HPDE6-E6E7 (cell line): Measurements from ENCODE around the gene WEE2.
"Not testable (repeated sequence)": the region's sequence is repeated elsewhere in the genome, so short reads cannot be mapped to it uniquely, and the experiment has no call there.

Experiments used
- DNase-seq: peaks from one replicate; pipeline ENCODE4 v3.0.0; 2011; ENCODE audit warnings: missing footprints; ENCODE audit errors: extremely low spot score

WEE2 gene

DNA sequence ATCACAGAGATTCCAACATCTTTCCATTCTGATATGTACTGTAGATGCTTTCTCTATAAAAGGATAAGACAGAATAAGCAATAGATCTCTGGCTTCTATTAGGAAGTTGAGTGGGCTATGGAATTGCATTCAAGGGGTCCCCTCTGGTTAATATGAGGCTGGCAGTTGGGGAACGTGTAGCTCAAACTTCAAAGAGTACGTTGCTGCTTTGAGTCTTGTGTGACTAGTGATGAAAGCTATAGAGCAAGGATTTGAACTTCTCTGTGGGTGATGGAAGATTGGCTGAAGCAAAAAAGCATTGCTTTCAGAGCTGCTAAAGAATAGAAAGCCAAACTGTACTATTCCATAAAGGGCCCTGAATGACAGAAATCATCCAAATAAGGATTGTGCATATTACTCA lies 6.4 kb downstream of the WEE2 start:
- no peak for DNase-seq

DNA sequence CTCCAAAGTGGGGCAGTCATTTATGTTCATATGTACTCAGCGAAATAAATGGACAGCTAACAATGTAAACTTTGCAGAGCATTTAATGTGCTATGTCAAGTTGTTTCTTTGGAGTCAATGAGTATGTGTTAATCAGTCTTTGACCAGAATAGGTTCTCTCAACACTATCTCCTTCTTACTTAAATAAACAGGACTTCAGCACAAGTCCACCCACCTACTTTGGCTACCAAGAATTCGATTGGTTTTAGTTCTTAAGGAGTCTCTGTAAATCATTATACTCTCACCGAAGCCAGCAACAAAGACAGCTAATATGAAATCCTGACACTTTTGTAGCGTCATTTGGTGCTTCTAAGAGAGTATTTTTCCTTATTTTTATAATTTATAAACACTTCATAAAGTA lies 6.9 kb downstream of the WEE2 start:
- DNase-seq, result no peak

DNA sequence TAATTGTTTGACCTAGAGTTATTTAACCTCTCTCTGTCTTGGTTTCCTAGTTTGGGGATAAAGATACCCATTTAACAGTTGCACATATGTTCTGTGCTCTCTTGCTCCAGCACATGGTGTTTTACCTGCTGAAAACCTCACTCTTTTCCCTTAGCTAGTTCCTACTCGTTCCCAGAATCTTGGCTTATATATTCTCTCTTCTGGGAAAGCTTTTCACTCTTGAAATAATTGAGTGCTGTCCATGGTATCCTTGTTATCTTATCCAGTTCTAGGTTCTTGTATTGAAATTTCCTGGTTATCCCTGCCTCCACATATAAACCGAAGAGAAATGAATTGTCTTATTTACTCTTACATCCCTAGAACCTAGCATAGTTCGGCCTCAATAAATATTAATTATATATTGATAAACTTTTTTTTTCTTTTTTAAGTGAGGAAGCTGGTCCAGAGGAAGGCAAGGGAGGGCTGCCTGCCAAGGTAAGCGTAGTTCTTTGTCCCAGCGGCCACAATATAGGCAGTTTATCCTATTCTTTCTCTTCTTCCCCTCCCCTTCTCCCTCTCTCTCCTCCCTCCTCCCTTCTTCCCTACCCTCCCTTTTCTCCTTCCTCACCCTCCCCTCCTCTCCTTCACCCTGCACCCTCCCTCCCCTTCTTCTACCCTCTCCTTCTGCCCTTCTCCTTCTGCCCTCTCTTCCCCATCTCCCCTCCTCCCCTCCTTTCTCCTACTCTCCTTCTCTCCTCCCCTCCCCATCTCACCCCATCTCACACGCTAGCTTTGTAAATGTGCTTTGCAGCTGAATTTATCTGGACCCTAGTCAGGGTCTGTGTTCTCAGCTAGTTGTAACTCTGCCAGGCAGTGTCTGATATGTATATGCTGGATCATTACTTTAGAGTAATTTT lies 7.9 kb downstream of the WEE2 start:
- DNase-seq, result no peak

DNA sequence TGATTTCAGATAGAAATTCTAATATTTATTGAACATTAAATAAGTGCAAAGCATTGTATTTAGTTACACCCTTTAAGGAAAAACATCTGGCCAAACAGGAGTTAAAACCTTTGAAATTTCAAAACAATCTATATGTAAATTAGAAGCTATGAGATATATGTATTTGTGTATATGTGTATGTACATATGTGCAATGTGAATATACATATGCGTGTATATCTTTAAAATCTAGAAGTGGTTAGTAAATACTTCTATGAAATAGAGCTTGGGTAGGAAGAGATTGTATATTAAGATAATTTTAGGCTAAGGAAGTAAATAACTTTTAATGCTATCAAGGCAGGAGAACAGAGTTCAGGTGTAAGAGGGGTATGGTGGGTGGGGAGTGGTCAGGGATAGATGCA lies 9.3 kb downstream of the WEE2 start:
- no peak for DNase-seq

DNA sequence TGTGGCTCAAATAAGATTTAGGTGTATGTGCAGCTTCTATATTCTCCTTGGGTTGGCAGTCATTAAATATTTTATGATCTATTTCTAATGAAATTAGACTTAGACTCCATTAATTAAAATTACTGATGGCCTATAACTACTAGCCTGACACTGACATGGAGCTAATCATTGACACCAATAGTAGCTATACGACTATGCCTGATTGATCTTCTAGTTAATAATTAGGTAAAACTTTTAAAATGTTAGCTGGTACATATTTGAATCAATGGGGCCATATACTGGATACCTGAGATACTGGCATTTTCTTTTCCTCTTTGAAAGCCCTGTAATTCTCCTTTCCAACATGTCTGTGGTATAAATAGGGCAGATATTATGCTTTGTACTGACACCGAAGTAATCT lies 14.4 kb downstream of the WEE2 start:
- no peak for DNase-seq

DNA sequence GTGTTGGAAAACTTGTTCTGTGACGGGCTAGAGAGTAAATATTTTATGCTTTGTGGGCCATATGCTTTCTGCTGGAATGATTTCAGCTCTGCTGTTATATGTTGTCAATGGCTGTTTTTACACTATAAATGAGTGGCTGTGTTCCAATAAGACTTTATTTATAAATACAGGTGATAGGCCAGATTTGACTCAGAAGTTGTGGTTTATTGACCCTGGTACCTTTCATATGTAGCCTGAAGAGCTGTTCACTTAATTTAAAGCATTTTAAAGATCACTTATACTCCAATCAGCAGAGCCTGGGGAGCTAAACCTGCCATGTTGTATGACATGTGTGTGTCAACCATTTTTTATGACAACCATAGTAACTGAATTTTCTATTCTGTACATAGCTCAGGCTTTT lies 20.9 kb downstream of the WEE2 start:
- no peak for DNase-seq

DNA sequence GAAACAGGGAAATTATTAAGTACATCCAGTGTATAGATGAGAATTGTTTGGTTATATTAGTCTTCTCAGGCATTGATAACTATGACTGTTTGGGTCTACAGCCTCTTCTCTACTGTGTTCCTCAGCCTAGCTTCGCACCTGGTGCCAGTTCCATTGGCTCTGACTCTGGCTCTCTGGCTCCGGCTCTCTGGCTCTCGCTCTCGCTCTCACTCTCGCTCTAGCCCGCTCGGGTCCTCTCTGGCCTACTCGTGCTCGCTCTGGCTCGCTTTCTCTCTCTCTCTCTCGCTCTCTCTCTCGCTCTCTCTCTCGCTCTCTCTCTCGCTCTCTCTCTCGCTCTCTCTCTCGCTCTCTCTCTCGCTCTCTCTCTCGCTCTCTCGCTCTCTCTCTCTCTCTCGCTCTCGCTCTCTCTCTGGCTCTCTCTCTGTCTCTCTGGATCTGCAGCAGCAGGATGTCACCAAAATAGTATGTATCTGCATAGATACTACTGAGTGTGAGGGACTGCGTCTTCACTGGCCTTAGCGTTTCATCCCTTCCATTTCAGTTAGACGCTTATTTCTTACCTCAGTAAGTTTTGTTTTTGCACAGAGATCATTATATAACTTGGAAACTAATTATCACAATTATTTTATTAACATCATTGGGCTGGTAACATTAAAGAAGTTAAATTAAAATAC lies 23.5 kb downstream of the WEE2 start:
- DNase-seq, result no peak

DNA sequence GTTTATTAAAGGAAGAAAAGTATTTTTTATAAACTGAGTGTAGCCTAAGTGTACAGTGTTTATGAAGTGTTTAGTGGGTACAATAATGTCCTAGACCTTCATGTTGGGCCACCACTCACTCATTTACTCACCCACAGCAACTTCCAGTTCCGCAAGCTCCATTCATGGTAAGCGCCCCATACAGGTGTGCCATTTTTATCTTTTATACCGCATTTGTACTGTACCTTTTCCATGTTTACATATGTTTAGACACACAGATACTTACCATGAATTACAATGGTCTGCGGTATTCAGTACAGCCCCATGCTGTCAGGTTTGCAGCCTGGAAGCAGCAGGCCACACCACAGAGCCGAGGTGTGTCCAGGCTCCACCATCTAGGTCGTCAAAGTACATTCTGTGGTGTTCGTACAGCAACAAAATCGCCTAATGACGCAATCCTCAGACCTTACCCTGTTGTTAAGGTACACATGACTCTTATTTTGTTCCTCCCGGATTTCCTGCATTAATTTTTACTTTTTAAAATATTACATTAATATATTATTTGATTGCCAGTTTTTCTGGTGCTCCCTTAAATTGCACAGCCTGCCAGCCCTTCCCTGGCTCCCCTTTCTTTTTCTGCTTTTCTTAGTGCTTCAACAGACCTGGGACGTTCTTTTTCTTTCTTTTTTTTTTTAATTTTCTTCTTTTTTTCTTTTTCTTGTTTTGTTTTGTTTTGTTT lies 29.1 kb downstream of the WEE2 start:
- peak; percentile 10 for DNase-seq

DNA sequence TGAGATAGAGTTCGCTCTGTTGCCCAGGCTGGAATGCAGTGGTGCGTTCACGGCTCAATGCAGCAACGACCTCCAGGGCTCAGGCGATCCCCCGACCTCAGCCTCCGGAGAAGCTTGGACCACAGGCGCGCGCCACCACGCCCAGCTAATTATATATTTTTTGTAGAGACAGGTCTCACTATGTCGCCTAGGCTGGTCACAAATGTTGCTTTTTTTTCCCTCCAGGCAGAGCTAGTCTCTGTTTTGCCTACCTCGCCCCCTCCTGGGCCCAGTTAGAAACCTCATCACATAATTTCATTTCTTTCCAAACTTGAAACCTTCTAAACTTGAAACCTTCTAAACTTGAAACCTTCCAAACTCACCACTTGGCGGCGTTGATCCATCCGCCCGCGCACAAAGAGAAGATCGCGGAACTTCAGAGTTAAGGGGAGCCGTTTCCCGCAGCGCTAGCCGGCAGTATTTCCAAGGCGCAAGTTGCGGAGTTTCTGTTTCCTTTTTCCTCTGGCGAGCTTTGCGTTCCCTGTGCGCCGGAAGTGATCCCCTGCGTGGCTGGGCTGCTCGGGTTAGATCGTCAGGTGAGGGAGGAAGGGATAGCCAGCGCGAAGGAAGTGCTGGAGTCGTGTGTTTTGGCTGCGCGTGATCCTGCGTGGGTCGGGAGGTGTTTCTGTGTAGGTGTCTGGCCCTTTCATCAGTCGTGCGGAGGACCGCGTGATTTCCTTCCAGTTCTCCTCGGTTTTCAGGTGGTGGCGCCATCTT lies 29.9 kb downstream of the WEE2 start, which contains the start of gene SSBP1:
TSS of gene SSBP1 (plus strand) at position 523 of the 756 bp plus-strand sequence. CDS start 809 bp downstream, outside the sequence.
- peak; percentile 85 for DNase-seq

DNA sequence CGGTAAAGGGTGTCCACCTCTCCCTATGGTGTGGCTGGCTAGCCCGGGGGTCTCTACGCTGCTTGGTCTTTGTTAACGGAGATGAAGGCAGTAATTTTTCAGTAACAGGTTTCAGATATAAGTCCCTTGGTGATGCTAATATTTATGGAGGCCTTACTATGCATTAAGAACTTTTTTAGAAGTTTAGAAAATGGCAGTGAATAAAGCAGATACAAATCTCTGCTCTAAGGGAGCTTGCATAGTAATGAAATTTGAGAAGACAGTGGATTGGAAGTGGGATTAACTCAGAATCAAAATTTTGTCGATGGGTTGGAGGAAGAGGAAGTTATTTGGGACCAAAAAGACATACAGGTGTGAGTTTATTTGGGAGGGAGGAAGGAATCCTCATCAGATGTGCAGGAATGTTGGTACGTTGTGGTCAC lies 30.4 kb downstream of the WEE2 start:
- DNase-seq, result no peak

DNA sequence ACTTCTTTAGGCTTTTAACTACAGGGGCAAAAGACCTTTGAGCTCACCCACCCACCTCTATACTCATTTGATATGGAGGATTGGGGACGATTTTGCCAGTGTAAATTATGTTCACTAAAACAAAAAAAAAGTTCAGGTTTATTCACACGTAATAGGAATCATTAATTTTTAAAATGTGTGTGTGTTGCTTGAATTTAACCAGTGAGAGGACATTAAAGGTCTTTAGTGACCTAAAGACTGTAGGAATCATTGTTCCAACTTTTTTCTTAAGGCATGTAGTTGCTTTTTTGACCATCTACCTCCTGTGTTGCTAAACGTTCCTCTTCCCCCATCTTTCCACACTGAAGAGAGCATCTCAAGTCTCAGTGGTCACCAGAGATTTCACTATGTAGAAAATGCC lies 31.1 kb downstream of the WEE2 start:
- DNase-seq, result no peak

DNA sequence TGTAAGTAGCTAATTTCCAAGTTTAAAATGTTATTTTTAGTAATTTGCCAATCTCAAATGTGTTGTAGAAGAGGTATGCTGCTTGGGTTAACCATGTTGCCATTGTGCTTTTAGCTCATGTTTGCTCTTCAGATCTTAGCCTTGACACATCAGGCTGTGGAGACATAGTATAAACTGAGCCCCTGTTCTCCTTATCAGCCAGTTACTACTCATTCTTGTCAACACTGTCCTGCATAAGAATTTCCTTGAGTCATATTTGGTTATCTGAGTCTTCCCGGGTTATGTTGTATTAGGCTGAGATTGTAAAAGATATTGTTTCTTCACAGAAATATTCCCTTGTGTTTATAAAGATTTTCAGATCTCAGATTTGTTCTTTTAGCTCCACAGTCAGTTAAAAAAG lies 34.1 kb downstream of the WEE2 start:
- DNase-seq, result no peak

DNA sequence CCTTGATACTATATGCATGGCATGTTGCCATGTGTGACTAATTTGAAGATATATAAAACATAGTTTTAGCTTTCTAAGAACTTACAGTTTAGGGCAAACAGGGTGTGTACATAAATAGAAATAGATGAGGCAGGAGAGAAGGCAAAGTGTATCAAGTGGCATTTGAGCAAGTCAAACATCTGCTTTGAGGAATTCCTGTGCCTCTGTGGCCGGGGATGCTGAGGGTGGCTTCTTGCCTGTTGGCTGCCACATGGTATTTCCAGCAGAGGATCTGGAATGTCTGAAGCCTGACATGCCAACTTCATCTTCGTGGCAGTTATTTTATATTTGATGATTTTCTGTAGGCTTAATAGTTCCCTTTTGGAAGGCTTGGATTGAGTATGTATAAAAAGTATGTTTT lies 36.0 kb downstream of the WEE2 start:
- no peak for DNase-seq

DNA sequence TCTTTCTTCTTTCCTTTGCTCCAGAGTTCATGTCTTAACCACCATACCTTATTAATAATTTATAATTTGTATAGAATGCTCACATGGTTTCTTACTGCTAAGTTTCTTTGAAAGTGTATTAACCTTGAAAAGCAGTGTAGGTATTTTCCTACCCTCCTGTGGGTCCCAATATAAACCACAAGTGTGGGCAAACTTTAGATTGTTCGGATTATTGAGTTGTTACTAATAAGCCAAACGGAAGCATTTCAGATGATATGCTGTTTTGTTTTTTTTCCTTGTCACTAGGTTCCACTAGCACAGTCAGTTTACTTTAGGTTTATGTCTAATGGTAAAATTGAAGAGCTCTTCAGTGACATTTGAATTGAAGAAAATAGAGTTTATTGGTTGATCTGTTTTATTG lies 40.2 kb downstream of the WEE2 start:
- no peak for DNase-seq

DNA sequence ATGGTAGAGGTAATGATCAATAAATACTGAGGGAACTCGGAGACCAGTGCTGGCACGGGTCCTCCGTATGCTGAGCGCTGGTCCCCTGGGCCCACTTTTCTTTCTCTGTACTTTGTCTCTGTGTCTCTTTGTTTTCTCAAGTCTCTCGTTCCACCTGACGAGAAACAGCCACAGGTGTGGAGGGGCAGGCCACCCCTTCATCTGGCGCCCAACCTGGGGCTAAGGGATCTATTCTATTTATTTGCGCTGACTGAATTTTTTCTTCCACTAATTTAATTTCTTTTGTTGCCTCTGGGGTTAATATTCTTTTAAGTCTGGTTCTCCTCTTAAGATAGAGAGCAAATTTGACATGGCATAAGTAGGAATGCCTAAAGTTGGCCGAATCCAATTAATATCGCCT lies 43.8 kb downstream of the WEE2 start:
- DNase-seq, result not testable (repeated sequence)

DNA sequence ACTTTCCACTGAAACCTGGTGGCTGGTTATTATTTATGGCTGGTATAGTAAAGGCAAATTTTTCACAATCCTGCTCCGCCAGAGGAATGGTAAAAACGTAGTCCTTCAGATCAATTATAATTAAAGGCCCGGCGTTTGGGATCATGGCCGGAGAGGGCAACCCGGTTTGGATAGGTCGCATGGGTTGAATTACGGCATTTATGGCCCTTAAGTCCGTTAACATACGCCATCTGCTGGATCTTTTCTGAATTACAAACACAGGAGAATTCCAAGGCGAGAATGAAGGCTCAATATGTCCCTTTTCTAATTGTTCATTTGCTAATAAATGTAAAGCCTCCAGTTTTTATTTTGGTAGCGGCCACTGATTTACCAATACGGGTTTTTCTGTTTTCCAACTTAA lies 44.5 kb downstream of the WEE2 start:
- DNase-seq, result no peak

DNA sequence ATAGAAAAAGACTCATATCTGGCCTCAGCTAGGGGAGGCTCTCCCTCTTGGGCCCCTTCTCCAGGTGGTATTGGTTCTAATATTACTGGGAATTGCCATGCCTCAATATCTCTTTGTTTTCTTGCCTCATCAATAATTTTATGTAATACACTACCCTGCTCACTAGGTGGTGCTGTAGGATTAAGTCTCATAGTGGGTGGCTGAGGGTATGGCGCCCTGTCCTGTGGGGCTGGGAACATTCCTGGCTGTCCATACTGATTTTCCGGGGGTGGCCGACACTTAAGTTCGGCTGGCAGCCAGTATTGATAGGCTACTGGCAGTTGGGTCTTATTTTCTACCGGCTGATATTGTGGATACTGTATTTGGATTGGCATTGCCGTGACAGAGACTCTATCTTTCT lies 46.8 kb downstream of the WEE2 start:
- DNase-seq, result no peak

DNA sequence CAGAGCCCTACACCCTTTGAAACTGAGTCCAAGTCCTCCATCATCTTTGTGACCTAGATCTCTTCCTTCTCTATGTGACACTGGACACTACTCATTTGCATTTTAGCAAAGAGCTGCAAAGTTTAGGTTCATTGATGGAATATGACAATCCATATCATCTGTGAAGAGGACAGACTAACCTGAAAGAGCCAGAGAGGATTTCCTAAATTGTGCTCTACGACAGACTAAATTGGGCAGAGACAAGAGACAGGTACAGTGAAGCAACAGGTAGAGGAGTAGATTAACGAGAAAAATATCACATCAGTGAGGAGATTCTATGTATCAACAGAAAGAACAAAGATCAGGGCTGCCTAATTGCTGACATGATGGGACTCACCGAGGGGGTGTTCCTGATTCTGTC lies 55.6 kb downstream of the WEE2 start, which contains the start of gene TAS2R3:
TSS of gene TAS2R3 (plus strand) at position 301 of the 400 bp plus-strand sequence. CDS start at position 363, 62 bp downstream.
- DNase-seq, result no peak

DNA sequence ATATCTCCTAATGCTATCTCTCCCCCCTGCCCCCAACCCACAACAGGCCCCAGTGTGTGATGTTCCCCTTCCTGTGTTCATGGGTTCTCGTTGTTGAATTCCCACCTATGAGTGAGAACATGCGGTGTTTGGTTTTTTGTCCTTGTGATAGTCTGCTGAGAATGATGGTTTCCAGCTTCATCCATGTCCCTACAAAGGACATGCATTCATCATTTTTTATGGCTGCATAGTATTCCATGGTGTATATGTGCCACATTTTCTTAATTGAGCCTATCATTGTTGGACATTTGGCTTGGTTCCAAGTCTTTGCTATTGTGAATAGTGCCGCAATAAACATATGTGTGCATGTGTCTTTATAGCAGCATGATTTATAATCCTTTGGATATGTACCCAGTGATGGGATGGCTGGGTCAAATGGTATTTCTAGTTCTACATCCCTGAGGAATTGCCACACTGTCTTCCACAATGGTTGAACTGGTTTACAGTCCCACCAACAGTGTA lies 62.0 kb downstream of the WEE2 start:
- not testable (repeated sequence) for DNase-seq

DNA sequence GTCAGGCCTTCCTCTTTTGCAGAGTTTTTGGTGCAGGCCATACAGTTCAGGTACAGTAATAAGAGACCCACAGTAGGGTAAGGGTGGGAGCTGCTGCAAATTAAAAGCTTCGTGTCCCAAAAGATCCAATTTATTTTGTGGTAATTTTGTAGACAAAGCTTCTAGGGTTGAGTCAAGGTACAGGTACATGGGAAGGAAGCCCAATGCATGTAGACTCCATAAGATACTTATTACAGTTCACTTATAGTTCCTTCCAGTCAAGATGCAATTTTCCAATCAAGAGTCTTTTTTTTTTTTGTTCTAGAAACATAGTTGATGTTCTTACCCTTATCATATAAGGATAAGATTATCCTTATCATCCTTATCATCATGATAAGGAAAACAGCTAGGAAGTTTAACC lies 68.2 kb downstream of the WEE2 start, which contains the start of gene TAS2R4:
TSS of gene TAS2R4 (plus strand) at position 301 of the 400 bp plus-strand sequence. CDS start 1,815 bp downstream, outside the sequence.
- no peak for DNase-seq
